ENCODE data around the gene FOXL1. TPM values are rescaled to one million over a fixed set of nuclear protein-coding genes. Genes with fewer than 3 reads are reported as not detected.

The FOXL1 gene
- total RNA-seq, 2 experiments from 2014 or later, result not detected

GRCh38 chr16:86562356-86562755 is 16.0 kb upstream of the FOXL1 start:
- peaks cover 38 to 62% of the 10 kb centered on the region in 2 experiments for H3K27me3 ChIP-seq (ENCODE audit: control insufficient read depth in 1 of 2, insufficient read depth in 2 of 2, low read length in 2 of 2)
- peaks cover 86% of the 10 kb centered on the region for H3K27me3 Mint-ChIP-seq
- H3K36me3 Mint-ChIP-seq (ENCODE audit: low read depth), result no peaks in the 10 kb centered on the region
- peaks cover 26% of the 10 kb centered on the region for H3K4me1 ChIP-seq (ENCODE audit: insufficient read depth, low read length)
- no peak overlapping the region for H3K27ac ChIP-seq (ENCODE audit: low read depth in 1 of 2, low read length in 2 of 2)
- CTCF ChIA-PET, result no interaction called here
- POLR2A ChIA-PET, result no interaction called here
- peaks cover 24% of the 10 kb centered on the region for H3K4me1 Mint-ChIP-seq (ENCODE audit: low read depth)
- no peak for DNase-seq
- H3K4me3 Mint-ChIP-seq, result no peak overlapping the region
- ATAC-seq (ENCODE audit: poor library complexity), result no peak
- H3K9me3 ChIP-seq (ENCODE audit: control insufficient read depth in 1 of 2, insufficient read depth in 1 of 2, low read length in 2 of 2), result peaks cover 0 to 7% of the 10 kb centered on the region in 2 experiments
- no peaks in the 10 kb centered on the region for H3K36me3 ChIP-seq (ENCODE audit: insufficient read depth, low read length)
- intact Hi-C loops (cut with DNase I, micrococcal nuclease), result loop anchor here (5.0 kb wide), 7 partner anchors 310 to 1205 kb away; partner anchors contain the start of gene KLHDC4 (in 2 of the 2)
- no peaks in the 10 kb centered on the region for H3K9me3 Mint-ChIP-seq
- no peak overlapping the region for H3K27ac Mint-ChIP-seq
- no peak overlapping the region for H3K4me3 ChIP-seq (ENCODE audit: low read length)
- TF ChIP-seq, protein P1, sequence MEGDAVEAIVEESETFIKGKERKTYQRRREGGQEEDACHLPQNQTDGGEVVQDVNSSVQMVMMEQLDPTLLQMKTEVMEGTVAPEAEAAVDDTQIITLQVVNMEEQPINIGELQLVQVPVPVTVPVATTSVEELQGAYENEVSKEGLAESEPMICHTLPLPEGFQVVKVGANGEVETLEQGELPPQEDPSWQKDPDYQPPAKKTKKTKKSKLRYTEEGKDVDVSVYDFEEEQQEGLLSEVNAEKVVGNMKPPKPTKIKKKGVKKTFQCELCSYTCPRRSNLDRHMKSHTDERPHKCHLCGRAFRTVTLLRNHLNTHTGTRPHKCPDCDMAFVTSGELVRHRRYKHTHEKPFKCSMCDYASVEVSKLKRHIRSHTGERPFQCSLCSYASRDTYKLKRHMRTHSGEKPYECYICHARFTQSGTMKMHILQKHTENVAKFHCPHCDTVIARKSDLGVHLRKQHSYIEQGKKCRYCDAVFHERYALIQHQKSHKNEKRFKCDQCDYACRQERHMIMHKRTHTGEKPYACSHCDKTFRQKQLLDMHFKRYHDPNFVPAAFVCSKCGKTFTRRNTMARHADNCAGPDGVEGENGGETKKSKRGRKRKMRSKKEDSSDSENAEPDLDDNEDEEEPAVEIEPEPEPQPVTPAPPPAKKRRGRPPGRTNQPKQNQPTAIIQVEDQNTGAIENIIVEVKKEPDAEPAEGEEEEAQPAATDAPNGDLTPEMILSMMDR (IDR thresholded peaks at IDR 0.05), result no peak

- Mint-ChIP-seq H3K27ac (no peak overlapping the region), H3K4me1 (ENCODE audit: low read depth) (peaks cover 26% of the 10 kb centered on the region), H3K9me3 (no peaks in the 10 kb centered on the region), H3K4me3 (peak overlapping the region; percentile 30), H3K36me3 (ENCODE audit: low read depth) (no peaks in the 10 kb centered on the region), H3K27me3 (peaks cover 84% of the 10 kb centered on the region)
- H3K4me1 ChIP-seq (ENCODE audit: insufficient read depth, low read length), result peaks cover 31% of the 10 kb centered on the region
- peaks cover 39 to 61% of the 10 kb centered on the region in 2 experiments for H3K27me3 ChIP-seq (ENCODE audit: control insufficient read depth in 1 of 2, insufficient read depth in 2 of 2, low read length in 2 of 2)
- no peaks in the 10 kb centered on the region for H3K36me3 ChIP-seq (ENCODE audit: insufficient read depth, low read length)
- intact Hi-C loops (cut with DNase I, micrococcal nuclease), result loop anchor here (1.0 to 5.0 kb wide), 8 partner anchors 309 to 1204 kb away; partner anchors contain the start of gene KLHDC4 (in 2 of the 2)
- peak overlapping the region; percentile 11 for H3K4me3 ChIP-seq (ENCODE audit: low read length)
- ChIA-PET POLR2A (no interaction called here), CTCF (interaction anchor here (0.7 kb wide), 1 partner anchor 13 kb away, joined by 3 read pairs; no protein-coding TSS in a partner anchor)
- no peak overlapping the region for H3K27ac ChIP-seq (ENCODE audit: low read depth in 1 of 2, low read length in 2 of 2)
- TF ChIP-seq, protein P1 (IDR thresholded peaks at IDR 0.05), result peak; percentile 100
- peaks cover 0 to 7% of the 10 kb centered on the region in 2 experiments for H3K9me3 ChIP-seq (ENCODE audit: control insufficient read depth in 1 of 2, insufficient read depth in 1 of 2, low read length in 2 of 2)
- DNase-seq (peak; percentile 76 to 92 (median 84)), ATAC-seq (ENCODE audit: poor library complexity) (peak; percentile 99)
These were observed 14.6 kb upstream of the FOXL1 start for GRCh38 chr16:86563469-86564345.

DNA sequence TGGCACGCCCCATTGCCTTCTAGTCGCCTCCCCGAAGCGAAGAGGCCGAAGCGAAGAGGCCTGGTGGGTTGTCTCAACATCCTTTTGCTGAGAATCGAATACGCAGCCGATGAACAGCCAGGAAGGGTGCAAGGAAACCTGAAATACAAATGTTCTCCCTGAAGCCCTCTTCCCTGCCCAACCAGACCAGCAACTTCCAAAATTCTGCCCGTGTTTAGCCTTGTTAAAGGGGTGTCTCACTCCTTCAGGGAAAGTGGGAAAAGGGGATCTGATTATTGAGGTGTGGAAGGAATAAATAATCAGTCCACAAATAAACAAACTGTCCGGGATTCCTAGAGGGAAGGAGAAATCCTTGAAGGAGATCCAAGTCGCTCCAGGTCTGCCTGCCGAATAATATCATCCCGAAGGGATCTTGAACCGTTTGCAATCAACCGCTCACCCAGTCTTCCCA is 13.1 kb upstream of the FOXL1 start:
- ATAC-seq (ENCODE audit: poor library complexity) (no peak), DNase-seq (no peak)
- Mint-ChIP-seq H3K36me3 (ENCODE audit: low read depth) (no peaks in the 10 kb centered on the region), H3K27me3 (peaks cover 86% of the 10 kb centered on the region), H3K4me3 (no peak overlapping the region), H3K4me1 (ENCODE audit: low read depth) (peaks cover 26% of the 10 kb centered on the region), H3K9me3 (no peaks in the 10 kb centered on the region), H3K27ac (no peak overlapping the region)
- POLR2A ChIA-PET, result interaction anchor here (0.7 kb wide), 1 partner anchor 39 kb away, joined by 3 read pairs; no protein-coding TSS in a partner anchor
- Histone ChIP-seq H3K27ac (ENCODE audit: low read depth in 1 of 2, low read length in 2 of 2) (no peak overlapping the region), H3K27me3 (ENCODE audit: control insufficient read depth in 1 of 2, insufficient read depth in 2 of 2, low read length in 2 of 2) (peaks cover 44 to 67% of the 10 kb centered on the region in 2 experiments), H3K4me1 (ENCODE audit: insufficient read depth, low read length) (peaks cover 31% of the 10 kb centered on the region), H3K36me3 (ENCODE audit: insufficient read depth, low read length) (no peaks in the 10 kb centered on the region), H3K9me3 (ENCODE audit: control insufficient read depth in 1 of 2, insufficient read depth in 1 of 2, low read length in 2 of 2) (peaks cover 0 to 7% of the 10 kb centered on the region in 2 experiments), H3K4me3 (ENCODE audit: low read length) (no peak overlapping the region)
- TF ChIP-seq, protein P1 (IDR thresholded peaks at IDR 0.05), result no peak
- CTCF ChIA-PET, result no interaction called here
- intact Hi-C loops (cut with DNase I, micrococcal nuclease), result no loop called here
